Esophagus squamous epithelium (tissue), 5 donors: ENCODE data around the gene HMGB1. TPM values are rescaled to one million over a fixed set of nuclear protein-coding genes. Genes with fewer than 3 reads are reported as not detected.

Experiments used
- DNase-seq: peaks from one replicate; lab custom pipeline; 2025; lab: John Stamatoyannopoulos, UW
- H3K27ac ChIP-seq, 4 donors: fragments of 200-600 bp; sonication (generic); one replicate each; pipeline ENCODE4 v1.5.1; 2016 to 2019; ENCODE audit warnings: mild to moderate bottlenecking in 1 of 4
- H3K27me3 ChIP-seq, 4 donors: fragments of 200-600 bp; sonication (generic); 1 replicate in 3 of 4; 2 replicates in 1 of 4; pipeline versions ENCODE4 v1.5.1 to v1.6.0; 2017 to 2021; ENCODE audit warnings: antibody characterized with exemption in 1 of 4
- H3K36me3 ChIP-seq, 3 donors: fragments of 200-600 bp; sonication (generic); one replicate each; pipeline ENCODE4 v1.5.1; 2016 to 2019
- H3K4me1 ChIP-seq, 3 donors: fragments of 200-600 bp; sonication (generic); one replicate each; pipeline ENCODE4 v1.5.1; 2017 to 2019
- H3K4me3 ChIP-seq, 4 donors: fragments of 200-600 bp; sonication (generic); 1 replicate in 3 of 4; 2 replicates in 1 of 4; pipeline ENCODE4 v1.5.1; 2016 to 2019; ENCODE audit warnings: mild to moderate bottlenecking in 2 of 4, moderate library complexity in 1 of 4
- H3K9me3 ChIP-seq, 3 donors: fragments of 200-600 bp; sonication (generic); one replicate each; pipeline ENCODE4 v1.5.1; 2016 to 2019
- POLR2A ChIP-seq, 4 donors: fragments of 450-650 bp; IDR thresholded peaks; one replicate each; pipeline ENCODE4 v1.6.1; 2017; ENCODE audit warnings: antibody characterized with exemption in 4 of 4, mild to moderate bottlenecking in 4 of 4, moderate library complexity in 3 of 4
- WGBS, 2 donors: methylation state at CpG; one replicate each; pipeline ENCODE4 v1.1.5; 2018; 5-methylcytosine and 5-hydroxymethylcytosine counted together
- intact Hi-C: fragments of 100-400 bp; cut with DNase I; formaldehyde crosslinking; loops from one replicate; pipeline ENCODE4 v1.15.0; 2022
- total RNA-seq, 4 donors: library from RNA; depleted of rRNA; stranded (reverse); fragments of >200 nt; gene quantifications; one replicate each; pipeline ENCODE4 v1.1.0, GENCODE V29; 2016
- TF ChIP-seq, protein P1 (sequence below), 6 experiments: fragments of 450-650 bp in 4 of 6; fragments of 200-600 bp in 2 of 6; sonication (generic) in 2 of 6; IDR thresholded peaks; one replicate each; pipeline ENCODE4 v1.5.1; 2016 to 2019; ENCODE audit warnings: antibody characterized with exemption in 6 of 6, mild to moderate bottlenecking in 4 of 6, moderate library complexity in 4 of 6
- donor health status: DM: yes; HTN: yes; CAD: no.

HMGB1 gene
- total RNA-seq, 4 donors from 2014 or later: 189 to 446 (median 280) TPM

DNA sequence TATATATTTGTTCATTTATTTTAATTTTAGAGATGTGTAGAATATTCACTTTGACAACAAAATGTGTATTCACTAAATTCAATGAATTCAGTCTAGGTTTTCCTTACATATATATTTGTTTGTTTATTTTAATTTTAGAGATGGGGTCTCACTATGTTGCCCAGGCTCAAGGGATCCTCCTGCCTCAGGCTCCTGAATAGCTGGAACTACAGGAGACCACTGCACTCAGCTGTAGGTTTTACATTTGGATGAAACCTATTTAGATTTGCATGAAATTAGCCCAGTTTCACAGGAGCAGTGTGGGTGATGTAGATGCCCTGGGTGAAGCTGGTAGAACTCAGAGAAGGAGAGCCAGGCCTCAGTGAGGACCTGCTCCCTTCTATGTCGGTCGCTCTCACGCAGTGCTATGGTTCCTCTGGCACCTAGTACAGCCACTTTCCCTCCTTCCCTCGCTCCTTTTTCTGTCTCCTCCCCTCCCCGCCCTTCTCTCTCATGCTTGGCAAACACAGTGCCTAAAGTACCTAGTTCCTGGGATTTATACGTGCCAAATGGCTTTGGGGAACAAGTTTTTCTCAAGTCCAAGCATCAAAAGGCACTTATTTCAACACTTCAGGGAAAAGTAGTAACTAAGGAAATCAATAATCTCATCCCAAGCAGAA lies 14.7 kb upstream of the HMGB1 start:
- no peak for DNase-seq
- intact Hi-C loops: no loop called here

DNA sequence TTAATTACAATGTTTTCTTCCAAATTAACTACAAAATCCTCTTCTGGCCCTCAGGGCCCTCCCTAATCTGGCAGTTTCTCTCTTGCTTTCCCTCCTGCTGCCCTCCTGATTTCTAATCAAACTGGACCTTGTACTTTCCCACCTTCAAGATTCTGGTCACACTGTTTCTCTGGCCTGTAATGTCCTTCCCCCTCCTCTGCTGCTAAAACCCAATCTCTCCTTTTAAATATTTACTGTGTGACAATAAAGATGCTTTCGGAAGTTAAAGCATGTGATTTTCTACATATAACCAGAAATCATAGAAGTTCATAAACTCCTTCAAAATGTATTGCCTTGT lies 14.1 kb upstream of the HMGB1 start:
- 94 to 96% methylated on average over 1 of the region's 1 CpG for WGBS, 2 donors
- H3K4me3 ChIP-seq: no peak overlapping the region
- no peak for DNase-seq
- H3K9me3 ChIP-seq: no peaks in the 10 kb centered on the region
- H3K27me3 ChIP-seq: no peaks in the 10 kb centered on the region
- TF ChIP-seq, protein P1, sequence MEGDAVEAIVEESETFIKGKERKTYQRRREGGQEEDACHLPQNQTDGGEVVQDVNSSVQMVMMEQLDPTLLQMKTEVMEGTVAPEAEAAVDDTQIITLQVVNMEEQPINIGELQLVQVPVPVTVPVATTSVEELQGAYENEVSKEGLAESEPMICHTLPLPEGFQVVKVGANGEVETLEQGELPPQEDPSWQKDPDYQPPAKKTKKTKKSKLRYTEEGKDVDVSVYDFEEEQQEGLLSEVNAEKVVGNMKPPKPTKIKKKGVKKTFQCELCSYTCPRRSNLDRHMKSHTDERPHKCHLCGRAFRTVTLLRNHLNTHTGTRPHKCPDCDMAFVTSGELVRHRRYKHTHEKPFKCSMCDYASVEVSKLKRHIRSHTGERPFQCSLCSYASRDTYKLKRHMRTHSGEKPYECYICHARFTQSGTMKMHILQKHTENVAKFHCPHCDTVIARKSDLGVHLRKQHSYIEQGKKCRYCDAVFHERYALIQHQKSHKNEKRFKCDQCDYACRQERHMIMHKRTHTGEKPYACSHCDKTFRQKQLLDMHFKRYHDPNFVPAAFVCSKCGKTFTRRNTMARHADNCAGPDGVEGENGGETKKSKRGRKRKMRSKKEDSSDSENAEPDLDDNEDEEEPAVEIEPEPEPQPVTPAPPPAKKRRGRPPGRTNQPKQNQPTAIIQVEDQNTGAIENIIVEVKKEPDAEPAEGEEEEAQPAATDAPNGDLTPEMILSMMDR (IDR thresholded peaks at IDR 0.05): no peak
- TF ChIP-seq POLR2A (IDR thresholded peaks at IDR 0.05): no peak
- intact Hi-C loops: no loop called here
- H3K27ac ChIP-seq: no peak overlapping the region
- no peaks in the 10 kb centered on the region for H3K36me3 ChIP-seq
- no peaks in the 10 kb centered on the region for H3K4me1 ChIP-seq

More for the DNA sequence above, 14.7 kb upstream of the HMGB1 start:
- no peaks in the 10 kb centered on the region for H3K9me3 ChIP-seq
- H3K36me3 ChIP-seq: no peaks in the 10 kb centered on the region
- 39 to 50% methylated on average over 6 of the region's 6 CpGs for WGBS, 2 donors
- H3K4me1 ChIP-seq: no peaks in the 10 kb centered on the region
- TF ChIP-seq POLR2A (IDR thresholded peaks at IDR 0.05): no peak
- TF ChIP-seq, protein P1 (IDR thresholded peaks at IDR 0.05): no peak
- H3K27me3 ChIP-seq: no peaks in the 10 kb centered on the region
- H3K27ac ChIP-seq: no peak overlapping the region
- no peak overlapping the region for H3K4me3 ChIP-seq

DNA sequence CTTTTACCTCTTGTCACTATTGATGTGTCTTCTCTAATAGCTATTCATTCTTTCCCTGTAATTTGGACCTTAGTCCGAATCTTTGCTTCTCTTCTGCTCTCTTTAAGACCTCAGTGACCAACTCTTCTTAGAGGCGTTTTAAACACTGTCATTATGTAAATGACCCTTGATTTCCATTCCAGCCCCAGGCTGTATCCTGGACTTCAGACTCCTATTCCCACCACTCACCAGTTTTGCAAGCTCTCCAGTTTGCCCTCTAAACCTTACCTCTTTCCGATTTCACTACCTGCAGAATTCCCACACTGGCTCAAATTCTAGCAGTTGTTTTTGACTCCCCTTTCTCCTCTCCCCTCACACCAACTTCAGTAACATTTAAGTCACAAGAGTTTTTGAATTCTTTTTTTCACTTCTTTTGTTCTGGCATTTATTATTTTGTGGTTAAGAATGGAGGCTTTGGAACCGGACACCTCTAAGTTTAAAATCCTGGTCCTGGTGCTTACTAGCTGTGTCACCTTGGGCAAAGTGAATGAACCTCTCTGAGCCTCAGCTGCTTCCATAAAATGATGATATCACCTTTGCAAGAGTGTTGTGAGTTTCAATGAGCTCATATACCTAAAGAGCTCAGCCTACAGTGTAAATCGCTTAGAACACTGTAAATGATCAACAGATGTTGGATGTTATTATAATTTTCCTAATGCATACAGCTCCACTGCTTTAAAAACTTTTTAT lies 13.6 kb upstream of the HMGB1 start:
- no peaks in the 10 kb centered on the region for H3K27me3 ChIP-seq
- H3K4me3 ChIP-seq: no peak overlapping the region
- DNase-seq: no peak
- H3K4me1 ChIP-seq: no peaks in the 10 kb centered on the region
- intact Hi-C loops: no loop called here
- no peak overlapping the region for H3K27ac ChIP-seq
- H3K36me3 ChIP-seq: no peaks in the 10 kb centered on the region
- no peaks in the 10 kb centered on the region for H3K9me3 ChIP-seq
- TF ChIP-seq, protein P1 (IDR thresholded peaks at IDR 0.05): no peak
- no peak for TF ChIP-seq POLR2A (IDR thresholded peaks at IDR 0.05)
- 81 to 84% methylated on average over 5 of the region's 5 CpGs for WGBS, 2 donors

DNA sequence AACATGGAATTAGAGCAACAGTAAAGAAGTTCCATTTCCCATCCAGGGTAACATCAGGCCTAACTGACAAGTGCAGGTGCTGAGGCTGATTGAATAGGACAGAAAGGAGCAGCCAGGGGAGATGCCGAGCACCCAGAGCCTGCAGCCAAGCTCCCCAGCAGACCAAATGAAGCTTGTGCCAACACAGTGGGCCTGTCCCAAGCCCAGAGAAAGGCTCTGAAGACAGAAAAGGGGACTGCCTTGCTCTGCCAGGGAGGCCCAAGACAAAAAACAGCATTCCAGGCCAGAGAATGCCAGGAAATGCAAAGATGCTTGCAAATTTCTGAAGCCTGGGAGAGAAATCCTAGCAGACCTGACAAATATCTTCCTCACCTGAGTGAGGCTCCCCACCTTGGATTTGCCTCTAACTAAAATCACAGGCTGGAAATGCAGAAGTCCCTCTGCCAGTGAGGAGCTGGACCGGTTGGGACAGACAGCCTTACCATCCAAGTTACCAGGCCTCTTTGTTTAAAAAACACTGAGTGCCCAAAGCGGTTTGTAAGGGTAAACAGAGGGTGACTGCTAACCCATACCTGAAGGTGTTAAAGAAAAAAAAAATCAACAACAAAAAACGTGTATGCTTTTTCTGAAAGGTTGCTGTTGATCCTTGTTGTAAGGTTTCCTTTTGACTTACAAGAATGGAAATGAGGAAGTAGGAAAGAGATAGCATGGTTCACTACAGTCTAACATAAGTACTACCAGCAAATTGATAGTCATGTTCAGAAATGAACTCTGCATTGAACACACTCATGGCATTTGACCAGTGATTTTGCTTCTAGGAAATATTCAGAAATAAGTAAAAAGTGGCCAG lies 11.8 kb upstream of the HMGB1 start:
- no peaks in the 10 kb centered on the region for H3K9me3 ChIP-seq
- TF ChIP-seq POLR2A (IDR thresholded peaks at IDR 0.05): no peak
- TF ChIP-seq, protein P1 (IDR thresholded peaks at IDR 0.05): no peak
- no peaks in the 10 kb centered on the region for H3K27me3 ChIP-seq
- no peak for DNase-seq
- no peaks in the 10 kb centered on the region for H3K36me3 ChIP-seq
- intact Hi-C loops: no loop called here
- 43 to 67% methylated on average over 4 of the region's 4 CpGs for WGBS, 2 donors
- H3K27ac ChIP-seq: no peak overlapping the region
- H3K4me3 ChIP-seq: no peak overlapping the region
- no peaks in the 10 kb centered on the region for H3K4me1 ChIP-seq

DNA sequence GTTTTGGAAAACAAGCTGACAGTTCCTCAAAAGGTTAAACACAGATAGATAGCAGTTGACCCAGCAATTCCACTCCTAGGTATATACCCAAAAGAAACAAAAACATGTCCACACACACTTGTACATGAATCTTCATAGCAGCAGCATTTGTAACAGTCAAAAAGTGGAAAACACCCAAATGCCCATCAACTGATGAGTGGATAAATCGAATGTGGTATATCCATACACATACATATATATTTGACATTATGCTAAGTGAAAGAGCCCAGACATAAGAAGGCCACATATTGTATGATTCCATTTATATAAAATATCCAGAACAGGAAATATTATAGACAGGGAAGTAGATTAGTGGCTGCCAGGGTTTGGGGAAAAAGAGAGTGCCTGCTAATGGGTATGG lies 7.9 kb upstream of the HMGB1 start:
- TF ChIP-seq POLR2A (IDR thresholded peaks at IDR 0.05): no peak
- TF ChIP-seq, protein P1 (IDR thresholded peaks at IDR 0.05): no peak

More for the DNA sequence above, 7.9 kb upstream of the HMGB1 start:
- no peaks in the 10 kb centered on the region for H3K4me1 ChIP-seq
- no peaks in the 10 kb centered on the region for H3K36me3 ChIP-seq
- no peak overlapping the region for H3K27ac ChIP-seq
- intact Hi-C loops: no loop called here
- DNase-seq: no peak
- H3K4me3 ChIP-seq: no peak overlapping the region
- H3K27me3 ChIP-seq: no peaks in the 10 kb centered on the region
- WGBS, 2 donors: 82 to 100% methylated on average over 1 of the region's 1 CpG
- no peaks in the 10 kb centered on the region for H3K9me3 ChIP-seq
